ENCODE results near the gene RBM33.
"Not testable (repeated sequence)": the region's sequence is repeated elsewhere in the genome, so short reads cannot be mapped to it uniquely, and the experiment has no call there.

RBM33 gene

GRCh38 chr7:155811895-155812761 is 167.7 kb downstream of the RBM33 start, which contains the start of gene SHH:
TSS of gene SHH (minus strand) at chr7:155812463. CDS start at chr7:155812122, 341 bp downstream.
- no peak for FAIRE-seq

GRCh38 chr7:155813125-155813524 is 168.7 kb downstream of the RBM33 start:
- FAIRE-seq, result no peak

GRCh38 chr7:155813546-155814315 is 169.3 kb downstream of the RBM33 start:
- FAIRE-seq, result no peak

GRCh38 chr7:155814316-155815276 is 170.1 kb downstream of the RBM33 start:
- no peak for FAIRE-seq

- no peak for FAIRE-seq
These were observed 171.1 kb downstream of the RBM33 start for GRCh38 chr7:155815332-155816191.

- FAIRE-seq, result no peak
These were observed 171.7 kb downstream of the RBM33 start for GRCh38 chr7:155816192-155816508.

GRCh38 chr7:155816996-155817395 is 172.5 kb downstream of the RBM33 start:
- FAIRE-seq, result no peak

- FAIRE-seq, result not testable (repeated sequence)
These were observed 173.1 kb downstream of the RBM33 start for GRCh38 chr7:155817515-155817914.

- FAIRE-seq, result no peak
These were observed 173.8 kb downstream of the RBM33 start for GRCh38 chr7:155818154-155818819.

GRCh38 chr7:155818820-155819168 is 174.3 kb downstream of the RBM33 start:
- FAIRE-seq, result no peak

GRCh38 chr7:155819186-155819585 is 174.7 kb downstream of the RBM33 start:
- FAIRE-seq, result no peak

GRCh38 chr7:155820246-155820645 is 175.8 kb downstream of the RBM33 start:
- no peak for FAIRE-seq

- FAIRE-seq, result no peak
These were observed 176.3 kb downstream of the RBM33 start for GRCh38 chr7:155820788-155821187.

GRCh38 chr7:155821851-155822250 is 177.4 kb downstream of the RBM33 start:
- FAIRE-seq, result no peak

- FAIRE-seq, result no peak
These were observed 179.9 kb downstream of the RBM33 start for GRCh38 chr7:155824227-155824886.

- no peak for FAIRE-seq
These were observed 180.9 kb downstream of the RBM33 start for GRCh38 chr7:155825336-155825735.

GRCh38 chr7:155829796-155830470 is 185.5 kb downstream of the RBM33 start:
- no peak for FAIRE-seq

All from islet of Langerhans (tissue), 1 donor.